AG09319 (cell line): ENCODE data around the gene ZNF433.

Experiments
- DNase-seq: peaks from one replicate; pipeline ENCODE4 v3.0.0-alpha.2; 2010; ENCODE audit warnings: low read depth; ENCODE audit errors: extremely low read depth
- CTCF ChIP-seq: IDR thresholded peaks from 2 replicates; pipeline ENCODE4 v1.5.1; 2011; ENCODE audit warnings: low read depth, mild to moderate bottlenecking, inconsistent platforms, low read length, moderate library complexity

The ZNF433 gene

GRCh38 chr19:11970174-11970573 lies 65.3 kb downstream of the ZNF433 start:
- no peak for TF ChIP-seq CTCF
- DNase-seq: no peak

- TF ChIP-seq CTCF: no peak
- DNase-seq: peak; percentile 51
These were observed 70.4 kb downstream of the ZNF433 start, which contains the start of gene ZNF763 for GRCh38 chr19:11964858-11965645. Gene ZNF763 (plus strand): TSS chr19:11965040. CDS start chr19:11965209, 169 bp downstream.
